Mononuclear cell (primary cell): ENCODE data around the gene LIMCH1. TPM values are rescaled to one million over a fixed set of nuclear protein-coding genes. Genes with fewer than 3 reads are reported as not detected.
"Not testable (repeated sequence)": the region's sequence is repeated elsewhere in the genome, so short reads cannot be mapped to it uniquely, and the experiment has no call there.

Source experiments
- H3K27me3 ChIP-seq: 2 replicates; pipeline ENCODE4 v1.6.0; 2011; ENCODE audit warnings: low read length, control low read depth; ENCODE audit not compliant: insufficient read depth
- H3K4me1 ChIP-seq: 2 replicates; pipeline ENCODE4 v1.5.1; 2011; ENCODE audit warnings: mild to moderate bottlenecking, low read length, control low read depth; ENCODE audit not compliant: insufficient read depth
- H3K4me3 ChIP-seq: 2 replicates; pipeline ENCODE4 v1.5.1; 2011; ENCODE audit warnings: mild to moderate bottlenecking, low read length, moderate library complexity
- H3K9me3 ChIP-seq: 2 replicates; pipeline ENCODE4 v1.5.1; 2011; ENCODE audit warnings: low read depth, mild to moderate bottlenecking, control low read depth, low read length
- total RNA-seq: library from RNA; depleted of rRNA; stranded (reverse); fragments of >200 nt; gene quantifications from one replicate; pipeline ENCODE4 v1.2.3, GENCODE V29; 2012

LIMCH1 gene
- total RNA-seq, 1 donor = 0.10 TPM

- no peaks in the 10 kb centered on the region for H3K9me3 ChIP-seq
- no peak overlapping the region for H3K4me3 ChIP-seq
- no peaks in the 10 kb centered on the region for H3K27me3 ChIP-seq
- H3K4me1 ChIP-seq = no peaks in the 10 kb centered on the region
These were observed 84.8 kb downstream of the LIMCH1 start for GRCh38 chr4:41622787-41623186.

GRCh38 chr4:41624765-41625164, 86.8 kb downstream of the LIMCH1 start:
- no peaks in the 10 kb centered on the region for H3K27me3 ChIP-seq
- no peaks in the 10 kb centered on the region for H3K4me1 ChIP-seq
- no peaks in the 10 kb centered on the region for H3K9me3 ChIP-seq
- no peak overlapping the region for H3K4me3 ChIP-seq

GRCh38 chr4:41625531-41625930, 87.6 kb downstream of the LIMCH1 start:
- H3K27me3 ChIP-seq = no peaks in the 10 kb centered on the region

GRCh38 chr4:41628936-41629335, 91.0 kb downstream of the LIMCH1 start:
- Histone ChIP-seq H3K4me3 (no peak overlapping the region), H3K4me1 (no peaks in the 10 kb centered on the region), H3K9me3 (no peaks in the 10 kb centered on the region), H3K27me3 (no peaks in the 10 kb centered on the region)

More at GRCh38 chr4:41625531-41625930, 87.6 kb downstream of the LIMCH1 start:
- no peaks in the 10 kb centered on the region for H3K4me1 ChIP-seq
- no peak overlapping the region for H3K4me3 ChIP-seq
- no peaks in the 10 kb centered on the region for H3K9me3 ChIP-seq

GRCh38 chr4:41631523-41631922, 93.6 kb downstream of the LIMCH1 start:
- H3K9me3 ChIP-seq = no peaks in the 10 kb centered on the region
- no peak overlapping the region for H3K4me3 ChIP-seq
- H3K4me1 ChIP-seq = no peaks in the 10 kb centered on the region
- no peaks in the 10 kb centered on the region for H3K27me3 ChIP-seq

GRCh38 chr4:41632481-41633073, 94.6 kb downstream of the LIMCH1 start:
- Histone ChIP-seq H3K4me3 (no peak overlapping the region), H3K4me1 (no peaks in the 10 kb centered on the region), H3K27me3 (no peaks in the 10 kb centered on the region), H3K9me3 (no peaks in the 10 kb centered on the region)

GRCh38 chr4:41633321-41633720, 95.4 kb downstream of the LIMCH1 start:
- H3K4me1 ChIP-seq = no peaks in the 10 kb centered on the region
- no peaks in the 10 kb centered on the region for H3K27me3 ChIP-seq
- H3K4me3 ChIP-seq = no peak overlapping the region
- no peaks in the 10 kb centered on the region for H3K9me3 ChIP-seq

- H3K4me1 ChIP-seq = no peaks in the 10 kb centered on the region
- no peaks in the 10 kb centered on the region for H3K27me3 ChIP-seq
- H3K4me3 ChIP-seq = no peak overlapping the region
- H3K9me3 ChIP-seq = no peaks in the 10 kb centered on the region
These were observed 97.5 kb downstream of the LIMCH1 start for GRCh38 chr4:41635441-41635840.

GRCh38 chr4:41638203-41638602, 100.2 kb downstream of the LIMCH1 start:
- H3K27me3 ChIP-seq = peaks cover 5% of the 10 kb centered on the region
- H3K4me1 ChIP-seq = no peaks in the 10 kb centered on the region
- H3K9me3 ChIP-seq = no peaks in the 10 kb centered on the region
- H3K4me3 ChIP-seq = no peak overlapping the region

- peaks cover 12% of the 10 kb centered on the region for H3K27me3 ChIP-seq
- H3K9me3 ChIP-seq = no peaks in the 10 kb centered on the region
- H3K4me3 ChIP-seq = no peak overlapping the region
- no peaks in the 10 kb centered on the region for H3K4me1 ChIP-seq
These were observed 100.9 kb downstream of the LIMCH1 start for GRCh38 chr4:41638866-41639265.

GRCh38 chr4:41639291-41639690, 101.3 kb downstream of the LIMCH1 start:
- Histone ChIP-seq H3K4me3 (no peak overlapping the region), H3K27me3 (peaks cover 16% of the 10 kb centered on the region), H3K9me3 (no peaks in the 10 kb centered on the region), H3K4me1 (no peaks in the 10 kb centered on the region)

- H3K4me3 ChIP-seq = no peak overlapping the region
- peaks cover 2% of the 10 kb centered on the region for H3K4me1 ChIP-seq
- H3K9me3 ChIP-seq = no peaks in the 10 kb centered on the region
- peaks cover 29% of the 10 kb centered on the region for H3K27me3 ChIP-seq
These were observed 102.9 kb downstream of the LIMCH1 start for GRCh38 chr4:41640906-41641305.

GRCh38 chr4:41642746-41643145, 104.8 kb downstream of the LIMCH1 start:
- Histone ChIP-seq H3K4me1 (peaks cover 16% of the 10 kb centered on the region), H3K27me3 (peaks cover 29% of the 10 kb centered on the region)
- not testable (repeated sequence) for H3K4me3 ChIP-seq, H3K9me3 ChIP-seq

- Histone ChIP-seq H3K9me3 (no peaks in the 10 kb centered on the region), H3K4me1 (peaks cover 20% of the 10 kb centered on the region), H3K4me3 (no peak overlapping the region), H3K27me3 (peaks cover 29% of the 10 kb centered on the region)
These were observed 105.4 kb downstream of the LIMCH1 start for GRCh38 chr4:41643331-41643730.

- no peaks in the 10 kb centered on the region for H3K9me3 ChIP-seq
- H3K4me1 ChIP-seq = peaks cover 20% of the 10 kb centered on the region
- peaks cover 29% of the 10 kb centered on the region for H3K27me3 ChIP-seq
- no peak overlapping the region for H3K4me3 ChIP-seq
These were observed 106.4 kb downstream of the LIMCH1 start for GRCh38 chr4:41644288-41644914.

- Histone ChIP-seq H3K9me3 (no peaks in the 10 kb centered on the region), H3K4me1 (peaks cover 20% of the 10 kb centered on the region), H3K4me3 (no peak overlapping the region), H3K27me3 (peaks cover 29% of the 10 kb centered on the region)
These were observed 106.9 kb downstream of the LIMCH1 start for GRCh38 chr4:41644915-41645295.
